Measurements from ENCODE around the gene DSC1. TPM values are rescaled to one million over a fixed set of nuclear protein-coding genes. Genes with fewer than 3 reads are reported as not detected.
A peak's percentile ranks its signal among the peaks of the same experiment; 100 is the strongest.

Gene DSC1
- total and polyA plus RNA-seq, 2 of the 13 experiments (the other 11 are each of a cell fraction or from before 2014, with no cell fraction given) = not detected

- TF ChIP-seq ZNF75D (CRISPR knock-in tag; IDR thresholded peaks at IDR 0.05; ENCODE audit: borderline replicate concordance) (no peak), ZNF761 (CRISPR knock-in tag; conservative IDR thresholded peaks at IDR 0.05) (no peak), SATB2 (CRISPR knock-in tag; IDR thresholded peaks at IDR 0.05) (no peak), ZBTB10 (CRISPR knock-in tag; IDR thresholded peaks at IDR 0.05; ENCODE audit: borderline replicate concordance) (no peak), SRSF4 (IDR thresholded peaks at IDR 0.05; ENCODE audit: low read depth, low read length, poor library complexity, severe bottlenecking) (no peak), IKZF1 (IDR thresholded peaks at IDR 0.05) (no peak), CHD2 (IDR thresholded peaks at IDR 0.05; ENCODE audit: low read depth, low read length) (no peak), ZSCAN20 (CRISPR knock-in tag; IDR thresholded peaks at IDR 0.05; ENCODE audit: borderline replicate concordance) (no peak), ZNF431 (CRISPR knock-in tag; IDR thresholded peaks at IDR 0.05; ENCODE audit: borderline replicate concordance, low read depth) (no peak), TMF1 (CRISPR knock-in tag; IDR thresholded peaks at IDR 0.05; ENCODE audit: low read depth) (no peak; the same call in none of the 2 replicates), ZNF800 (CRISPR knock-in tag; IDR thresholded peaks at IDR 0.05) (no peak), FOXC1 (CRISPR knock-in tag; IDR thresholded peaks at IDR 0.05; ENCODE audit: borderline replicate concordance) (no peak), JUN (CRISPR knock-in tag; IDR thresholded peaks at IDR 0.05) (0 out of 2 replicates have a peak, but pooled peaks have one; percentile 41), HMG20B (CRISPR knock-in tag; conservative IDR thresholded peaks at IDR 0.05) (no peak), KLF9 (CRISPR knock-in tag; IDR thresholded peaks at IDR 0.05; ENCODE audit: low read depth) (no peak), JUNB (CRISPR knock-in tag; IDR thresholded peaks at IDR 0.05; ENCODE audit: borderline replicate concordance) (no peak), ZNF33B (CRISPR knock-in tag; IDR thresholded peaks at IDR 0.05) (no peak), CENPBD1 (CRISPR knock-in tag; IDR thresholded peaks at IDR 0.05; ENCODE audit: borderline replicate concordance, low read depth) (no peak), PRPF4 (IDR thresholded peaks at IDR 0.05; ENCODE audit: low read depth, low read length, poor library complexity, severe bottlenecking) (no peak), AKAP8 (CRISPR knock-in tag; IDR thresholded peaks at IDR 0.05) (no peak)
Observed at GRCh38 chr18:31101183-31102024, 61.3 kb downstream of the DSC1 start (continued).

All from HepG2 (cell line).